Mucosa of descending colon (tissue), 3 donors: ENCODE measurements around the gene IL17RD. TPM values are rescaled to one million over a fixed set of nuclear protein-coding genes. Genes with fewer than 3 reads are reported as not detected.

Experiments used
- ATAC-seq: fragments of 200-7000 bp; cut with Tn5 transposase; one replicate; pipeline ENCODE4 v1.9.1; 2020; ENCODE audit warnings: mild to moderate bottlenecking, moderate library complexity
- DNase-seq, 3 donors: peaks; one replicate each; pipeline ENCODE4 v3.0.0-alpha.2; 2020
- H3K36me3 ChIP-seq: fragments of 200-600 bp; one replicate; pipeline ENCODE4 v1.8.0; 2021; ENCODE audit warnings: low read depth, mild to moderate bottlenecking
- H3K4me1 ChIP-seq: fragments of 200-600 bp; one replicate; pipeline ENCODE4 v1.8.0; 2021; ENCODE audit warnings: low read depth, mild to moderate bottlenecking
- H3K4me3 ChIP-seq: fragments of 200-600 bp; one replicate; pipeline ENCODE4 v1.8.0; 2021; ENCODE audit warnings: mild to moderate bottlenecking
- H3K9me3 ChIP-seq: fragments of 200-600 bp; one replicate; pipeline ENCODE4 v1.8.0; 2021; ENCODE audit warnings: mild to moderate bottlenecking
- intact Hi-C, 2 donors: fragments of 100-400 bp; cut with DNase I in 1 of 2; cut with micrococcal nuclease in 1 of 2; formaldehyde crosslinking; loops; one replicate each; pipeline versions ENCODE4 v1.11.0 to v1.11.1; 2022; cut with DNase I, micrococcal nuclease
- total RNA-seq, 3 donors: library from RNA; stranded (reverse); fragmentation: NEBNext Ultra II Directional in 2 of 3; extraction: Animal tissue kit (Norgen Biotek cat#: 25700) in 2 of 3; gene quantifications; one replicate each; pipeline versions ENCODE4 v1.2.1 to v1.2.4, GENCODE V29; 2021 to 2023
- TF ChIP-seq, protein P1 (sequence below): fragments of 200-600 bp; IDR thresholded peaks from one replicate; pipeline ENCODE4 v1.8.0; 2022; ENCODE audit warnings: antibody characterized with exemption, mild to moderate bottlenecking
- donor health status: DM: no; HTN: no; CAD: no; lungs with moderate emphysema.
- donor health status: DM: no; HTN: no; CAD: no.
- donor health status: DM: no; HTN: yes; CAD: no.

Gene IL17RD
- total RNA-seq, 3 donors from 2014 or later = 1.2 to 14.8 (median 1.4) TPM

DNA sequence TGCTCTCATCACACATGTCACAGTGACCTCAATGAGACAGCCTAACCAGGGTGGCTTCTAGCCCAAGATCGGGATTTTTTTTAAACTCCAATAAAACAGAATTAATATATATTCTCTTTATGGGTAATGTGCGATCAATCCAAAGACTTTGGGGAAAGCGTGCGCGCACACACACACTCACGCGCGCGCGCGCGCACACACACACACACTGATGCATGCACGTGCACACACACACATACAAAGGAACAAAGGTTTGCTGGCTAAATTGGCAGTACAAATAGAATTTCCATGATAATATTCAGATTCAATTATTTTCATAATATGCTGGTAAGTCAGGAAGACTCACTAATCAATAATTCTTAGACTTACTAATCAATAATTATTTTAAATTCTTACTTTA lies 19.3 kb downstream of the IL17RD start:
- H3K4me1 ChIP-seq = no peaks in the 10 kb centered on the region
- no peak for ATAC-seq
- H3K4me3 ChIP-seq = no peak overlapping the region
- H3K36me3 ChIP-seq = no peaks in the 10 kb centered on the region
- TF ChIP-seq, protein P1, sequence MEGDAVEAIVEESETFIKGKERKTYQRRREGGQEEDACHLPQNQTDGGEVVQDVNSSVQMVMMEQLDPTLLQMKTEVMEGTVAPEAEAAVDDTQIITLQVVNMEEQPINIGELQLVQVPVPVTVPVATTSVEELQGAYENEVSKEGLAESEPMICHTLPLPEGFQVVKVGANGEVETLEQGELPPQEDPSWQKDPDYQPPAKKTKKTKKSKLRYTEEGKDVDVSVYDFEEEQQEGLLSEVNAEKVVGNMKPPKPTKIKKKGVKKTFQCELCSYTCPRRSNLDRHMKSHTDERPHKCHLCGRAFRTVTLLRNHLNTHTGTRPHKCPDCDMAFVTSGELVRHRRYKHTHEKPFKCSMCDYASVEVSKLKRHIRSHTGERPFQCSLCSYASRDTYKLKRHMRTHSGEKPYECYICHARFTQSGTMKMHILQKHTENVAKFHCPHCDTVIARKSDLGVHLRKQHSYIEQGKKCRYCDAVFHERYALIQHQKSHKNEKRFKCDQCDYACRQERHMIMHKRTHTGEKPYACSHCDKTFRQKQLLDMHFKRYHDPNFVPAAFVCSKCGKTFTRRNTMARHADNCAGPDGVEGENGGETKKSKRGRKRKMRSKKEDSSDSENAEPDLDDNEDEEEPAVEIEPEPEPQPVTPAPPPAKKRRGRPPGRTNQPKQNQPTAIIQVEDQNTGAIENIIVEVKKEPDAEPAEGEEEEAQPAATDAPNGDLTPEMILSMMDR = no peak
- intact Hi-C loops = no loop called here
- no peak for DNase-seq
- no peaks in the 10 kb centered on the region for H3K9me3 ChIP-seq

DNA sequence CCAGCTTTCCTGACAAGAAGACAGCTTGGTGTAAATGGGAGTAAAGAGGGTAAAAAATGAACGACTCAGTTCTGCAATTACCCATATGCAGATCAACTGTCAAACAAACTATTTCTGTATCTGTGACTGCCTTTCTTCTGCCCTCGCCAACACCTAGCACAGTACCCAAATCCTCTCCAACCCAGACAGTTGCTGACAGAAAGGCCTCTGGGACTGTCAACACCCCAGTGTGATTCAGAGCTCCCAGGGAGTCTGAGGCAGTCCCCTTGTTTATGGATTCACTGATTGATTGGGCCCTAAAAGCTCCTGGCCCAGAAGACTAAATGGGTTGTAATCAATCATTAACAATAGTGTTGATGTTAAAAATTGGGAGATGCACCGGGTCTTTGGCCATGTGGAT lies 20.2 kb downstream of the IL17RD start:
- TF ChIP-seq, protein P1 = no peak
- H3K4me3 ChIP-seq = no peak overlapping the region
- DNase-seq (no peak), ATAC-seq (no peak)
- intact Hi-C loops = no loop called here
- H3K36me3 ChIP-seq = no peaks in the 10 kb centered on the region
- H3K4me1 ChIP-seq = no peaks in the 10 kb centered on the region
- no peaks in the 10 kb centered on the region for H3K9me3 ChIP-seq

DNA sequence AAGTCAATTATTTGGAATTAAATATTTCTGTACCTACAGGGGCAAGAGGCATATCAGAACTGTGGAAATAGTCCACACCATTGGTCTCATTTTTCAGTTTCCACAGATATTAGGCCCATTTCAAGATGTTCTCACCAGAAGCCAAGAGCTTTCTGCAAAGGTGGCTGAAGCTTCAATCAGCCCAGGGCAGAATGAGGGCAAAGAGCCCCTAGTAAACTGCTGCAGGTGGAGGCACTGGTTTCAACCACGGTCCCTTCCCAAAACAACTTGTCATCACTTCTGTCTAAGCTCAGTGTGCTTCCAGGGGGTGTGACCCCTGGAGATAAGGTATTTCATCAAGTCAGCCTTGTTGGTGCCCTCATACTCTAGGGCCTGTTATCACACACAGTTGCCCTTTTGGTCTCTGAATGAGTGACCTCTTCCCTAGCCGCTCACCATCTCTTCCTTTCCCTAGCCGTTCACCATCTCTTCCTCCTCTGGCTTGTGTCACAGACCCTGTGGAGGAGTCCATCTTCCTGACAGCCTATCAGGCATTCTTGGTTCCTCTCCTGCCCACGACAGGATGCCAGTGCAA lies 21.2 kb downstream of the IL17RD start:
- Histone ChIP-seq H3K36me3 (no peaks in the 10 kb centered on the region), H3K4me1 (no peaks in the 10 kb centered on the region), H3K4me3 (no peak overlapping the region), H3K9me3 (no peaks in the 10 kb centered on the region)
- no peak for DNase-seq
- intact Hi-C loops = no loop called here
- TF ChIP-seq, protein P1 = no peak
- no peak for ATAC-seq

DNA sequence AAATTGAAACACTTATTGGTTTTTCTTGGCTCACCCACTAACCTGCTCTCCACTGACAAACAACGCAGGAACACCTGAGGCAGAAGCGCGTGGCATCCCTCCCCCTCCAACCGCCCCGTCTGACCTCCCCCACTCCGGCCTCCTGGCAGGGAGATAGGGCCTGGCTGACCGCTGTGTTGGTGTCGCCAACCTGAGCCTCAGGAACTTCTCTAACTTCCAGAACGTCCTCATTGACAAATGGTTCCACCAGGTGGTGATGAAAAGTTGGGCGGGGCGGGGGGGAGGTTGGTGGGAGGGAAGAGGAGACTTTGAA lies 22.8 kb downstream of the IL17RD start:
- Histone ChIP-seq H3K4me3 (no peak overlapping the region), H3K36me3 (no peaks in the 10 kb centered on the region), H3K9me3 (no peaks in the 10 kb centered on the region), H3K4me1 (no peaks in the 10 kb centered on the region)
- DNase-seq (no peak), ATAC-seq (no peak)
- intact Hi-C loops = no loop called here
- TF ChIP-seq, protein P1 = no peak

DNA sequence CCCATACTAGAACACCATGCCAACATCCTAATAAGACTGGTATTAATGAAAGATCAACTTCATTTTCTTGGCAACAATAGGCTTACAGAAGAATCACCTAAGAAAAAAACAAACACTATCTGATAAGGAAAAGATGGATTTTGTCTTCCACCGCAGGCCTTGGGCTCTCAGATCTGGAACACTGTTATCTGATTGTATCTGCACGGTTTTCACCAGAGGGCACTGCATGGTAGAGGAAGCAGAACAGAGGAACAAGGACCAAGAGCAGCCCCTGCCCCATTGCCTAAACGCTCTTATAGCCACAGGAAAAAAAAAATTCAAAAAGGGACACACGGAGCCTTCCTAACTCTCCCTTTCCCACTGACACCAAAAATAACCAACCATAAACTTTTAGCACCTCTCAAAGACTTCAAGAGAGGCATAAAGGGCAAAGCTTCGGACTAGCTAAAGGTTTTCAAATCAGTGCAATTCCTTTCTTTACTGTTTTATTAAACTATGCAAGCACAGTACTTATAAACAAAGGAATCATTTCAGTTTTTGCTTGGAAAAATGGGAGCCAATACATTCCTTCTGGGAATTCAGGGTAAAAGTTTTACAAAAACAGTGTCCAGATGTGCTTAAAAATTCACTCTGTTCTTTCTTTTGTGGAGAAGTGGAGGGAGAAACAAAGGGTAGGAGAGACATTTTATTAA lies 23.3 kb downstream of the IL17RD start:
- no peaks in the 10 kb centered on the region for H3K36me3 ChIP-seq
- no peaks in the 10 kb centered on the region for H3K9me3 ChIP-seq
- intact Hi-C loops = no loop called here
- DNase-seq (no peak), ATAC-seq (no peak)
- TF ChIP-seq, protein P1 = no peak
- H3K4me3 ChIP-seq = no peak overlapping the region
- H3K4me1 ChIP-seq = no peaks in the 10 kb centered on the region
